Spleen (tissue), 7 donors: ENCODE results near the gene TSHZ3.

ENCODE experiments used
- CTCF ChIP-seq, 11 experiments: fragments of 200-600 bp in 7 of 11; fragments of 450-650 bp in 4 of 11; sonication (generic) in 4 of 11; IDR thresholded peaks in 8 of 11; conservative IDR thresholded peaks in 3 of 11; 1 replicate in 7 of 11; 2 replicates in 4 of 11; pipeline versions ENCODE4 v1.4.0 to v1.8.0; 2016 to 2021; ENCODE audit warnings: antibody characterized with exemption in 11 of 11, inconsistent platforms in 4 of 11, mild to moderate bottlenecking in 1 of 11
- POLR2AphosphoS5 ChIP-seq, 3 donors: sonication (generic); formaldehyde crosslinking; IDR thresholded peaks; one replicate each; pipeline ENCODE4 v1.5.1; 2017; ENCODE audit warnings: antibody characterized with exemption in 3 of 3
- donor health status: DM: no; HTN: no; CAD: no; lungs with moderate emphysema.
- donor health status: DM: no; HTN: no; CAD: no.
- donor health status: DM: no; HTN: no; CAD: no.

GRCh38 chr19:31256593-31256960 is 92.7 kb downstream of the TSHZ3 start:
- TF ChIP-seq CTCF (IDR thresholded peaks at IDR 0.05 in 8 of 11, conservative IDR thresholded peaks at IDR 0.05 in 3 of 11), result no peak
- peak in 2 of 3 donors; percentile 18 to 27 for TF ChIP-seq POLR2AphosphoS5 (IDR thresholded peaks at IDR 0.05)
